B cell (primary cell): ENCODE data around the gene APBA3. TPM values are rescaled to one million over a fixed set of nuclear protein-coding genes. Genes with fewer than 3 reads are reported as not detected.

Source experiments
- ATAC-seq: fragments of 200-7000 bp; cut with Tn5 transposase; one replicate; pipeline ENCODE4 v1.10.0; 2021; ENCODE audit warnings: low read depth, mild to moderate bottlenecking, moderate number of reproducible peaks, moderate library complexity
- CTCF ChIA-PET: fragments of 350-600 bp; sonication (Branson Sonifier 250); formaldehyde crosslinking; loops from one replicate; lab custom pipeline; 2021; ENCODE audit warnings: antibody characterized with exemption, inconsistent platforms; lab: Charles Lee
- POLR2A ChIA-PET: fragments of 350-600 bp; sonication (Branson Sonifier 250); formaldehyde crosslinking; loops from one replicate; lab custom pipeline; 2021; ENCODE audit warnings: antibody characterized with exemption; lab: Charles Lee
- DNase-seq: peaks from one replicate; pipeline ENCODE4 v3.0.0; 2013
- H2AFZ ChIP-seq: 2 replicates; pipeline ENCODE4 v1.6.1; 2012; ENCODE audit warnings: mild to moderate bottlenecking, low read depth, low read length; ENCODE audit not compliant: insufficient read depth, poor library complexity, severe bottlenecking
- H3K27ac ChIP-seq, 2 donors: 1 replicate in 1 of 2; 2 replicates in 1 of 2; pipeline ENCODE4 v1.5.1; 2012 to 2013; ENCODE audit warnings: low read length in 2 of 2, mild to moderate bottlenecking in 2 of 2, moderate library complexity in 1 of 2
- H3K27me3 ChIP-seq, 4 experiments: fragments of 200-600 bp in 1 of 4; sonication (generic) in 1 of 4; replicated peaks in 1 of 4; 1 replicate in 2 of 4; 2 replicates in 2 of 4; pipeline versions ENCODE4 v1.6.1 to v1.7.0; 2013 to 2016; ENCODE audit warnings: low read length in 3 of 4, mild to moderate bottlenecking in 2 of 4, mixed read lengths in 1 of 4, moderate library complexity in 1 of 4; ENCODE audit not compliant: insufficient read depth in 4 of 4, control insufficient read depth in 3 of 4; ENCODE audit errors: control extremely low read depth in 1 of 4
- H3K36me3 ChIP-seq, 2 experiments: replicated peaks in 1 of 2; 1 replicate in 1 of 2; 2 replicates in 1 of 2; pipeline versions ENCODE4 v1.6.1 to v1.7.1; 2013; ENCODE audit warnings: low read length in 1 of 2; ENCODE audit not compliant: insufficient read depth in 2 of 2, control insufficient read depth in 1 of 2; ENCODE audit errors: control extremely low read depth in 1 of 2, extremely low read depth in 1 of 2
- H3K4me1 ChIP-seq, 2 donors: fragments of 200-600 bp in 1 of 2; sonication (generic) in 1 of 2; 1 replicate in 1 of 2; 2 replicates in 1 of 2; pipeline versions ENCODE4 v1.5.1 to v1.6.1; 2013 to 2017; ENCODE audit warnings: low read length in 2 of 2; ENCODE audit not compliant: control insufficient read depth in 2 of 2, insufficient read depth in 2 of 2
- H3K4me2 ChIP-seq: replicated peaks from 2 replicates; pipeline ENCODE3; 2012; ENCODE audit warnings: mild to moderate bottlenecking, low read depth, low read length; ENCODE audit not compliant: poor library complexity, severe bottlenecking
- H3K4me3 ChIP-seq, 5 experiments: fragments of 200-600 bp in 1 of 5; sonication (generic) in 1 of 5; 1 replicate in 3 of 5; 2 replicates in 2 of 5; pipeline versions ENCODE4 v1.5.1 to v1.7.0; 2011 to 2016; ENCODE audit warnings: low read length in 4 of 5, mild to moderate bottlenecking in 4 of 5, low read depth in 2 of 5, control low read depth in 1 of 5, moderate library complexity in 1 of 5; ENCODE audit not compliant: insufficient read depth in 1 of 5; ENCODE audit errors: control extremely low read depth in 1 of 5, extremely low read depth in 1 of 5
- H3K79me2 ChIP-seq: fragments of 200-600 bp; sonication (generic); one replicate; pipeline ENCODE4 v1.6.0; 2016; ENCODE audit warnings: low read length; ENCODE audit not compliant: control insufficient read depth, insufficient read depth
- H3K9ac ChIP-seq: fragments of 200-600 bp; sonication (generic); 2 replicates; pipeline ENCODE4 v1.6.1; 2017; ENCODE audit warnings: mild to moderate bottlenecking, low read length, moderate library complexity
- H3K9me3 ChIP-seq, 3 donors: one replicate each; pipeline versions ENCODE4 v1.6.1 to v1.7.1; 2013; ENCODE audit warnings: low read length in 2 of 3; ENCODE audit not compliant: control insufficient read depth in 2 of 3, insufficient read depth in 1 of 3; ENCODE audit errors: control extremely low read depth in 1 of 3
- H4K20me1 ChIP-seq: 2 replicates; pipeline ENCODE4 v1.6.0; 2012; ENCODE audit warnings: mild to moderate bottlenecking, low read length; ENCODE audit not compliant: insufficient read depth, control insufficient read depth, poor library complexity, severe bottlenecking
- H3K27ac Mint-ChIP-seq: one replicate; pipeline ENCODE4 v1.8.0; 2021; ENCODE audit warnings: mixed read lengths
- H3K27me3 Mint-ChIP-seq: one replicate; pipeline ENCODE4 v1.8.0; 2021; ENCODE audit warnings: mixed read lengths
- H3K4me1 Mint-ChIP-seq: one replicate; pipeline ENCODE4 v1.8.0; 2021; ENCODE audit warnings: mixed read lengths
- H3K4me3 Mint-ChIP-seq: one replicate; pipeline ENCODE4 v1.8.0; 2021; ENCODE audit warnings: mixed read lengths
- H3K9me3 Mint-ChIP-seq: one replicate; pipeline ENCODE4 v1.8.0; 2022; ENCODE audit warnings: mixed read lengths; ENCODE audit not compliant: insufficient read depth
- EZH2 ChIP-seq: IDR thresholded peaks from 2 replicates; pipeline ENCODE4 v1.6.1; 2012; ENCODE audit warnings: borderline replicate concordance, low read depth, mild to moderate bottlenecking, moderate library complexity, low read length; ENCODE audit not compliant: insufficient read depth, poor library complexity, severe bottlenecking
- WGBS: methylation state at CpG from one replicate; pipeline ENCODE4 v1.1.5; 2013; ENCODE audit warnings: missing lambda C conversion rate; ENCODE audit not compliant: insufficient coverage; 5-methylcytosine and 5-hydroxymethylcytosine counted together
- intact Hi-C: fragments of 100-400 bp; cut with micrococcal nuclease; formaldehyde crosslinking; loops from one replicate; pipeline ENCODE4 v1.10.0; 2022
- polyA plus RNA-seq: library from polyadenylated mRNA; depleted of rRNA; stranded (reverse); fragments of >200 nt; gene quantifications from 2 replicates; pipeline ENCODE4 v1.2.3, GENCODE V29; 2012
- small RNA-seq: library from RNA; depleted of rRNA; stranded (forward); fragments of <200 nt; gene quantifications from one replicate; pipeline ENCODE3, GENCODE V24; 2012; ENCODE audit warnings: low replicate concordance, low read depth; ENCODE audit not compliant: insufficient read length
- total RNA-seq, 2 donors: library from RNA; stranded (reverse); fragments of 120-200 nt in 1 of 2; gene quantifications; 1 replicate in 1 of 2; 2 replicates in 1 of 2; pipeline versions ENCODE4 v1.2.3 to v1.2.4, GENCODE V29; 2013 to 2022
- TF ChIP-seq, protein P1 (sequence below): fragments of 200-600 bp; IDR thresholded peaks from one replicate; pipeline ENCODE4 v1.8.0; 2022; ENCODE audit warnings: antibody characterized with exemption, mild to moderate bottlenecking

Gene APBA3
- total and polyA plus RNA-seq, 2 donors (not counting 1 experiment from before 2014, with no cell fraction given) = 61.4 to 91.2 TPM

DNA sequence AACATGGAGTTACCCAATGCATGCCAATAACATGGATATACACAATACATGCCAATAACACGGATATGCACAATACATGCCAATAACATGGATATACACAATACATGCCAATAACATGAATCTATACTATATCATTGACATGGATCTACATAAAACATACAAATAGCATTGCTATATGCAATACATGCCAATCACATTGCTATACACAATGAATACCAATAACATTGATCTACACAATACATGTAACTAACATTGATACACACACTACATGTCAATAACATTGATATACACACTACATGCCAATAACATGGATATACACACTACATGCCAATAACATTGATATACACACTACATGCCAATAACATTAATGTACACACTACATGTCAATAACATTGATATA lies 60.3 kb downstream of the APBA3 start:
- Histone ChIP-seq H3K9ac (no peak overlapping the region), H2AFZ (peak overlapping the region; percentile 44), H3K36me3 (no peaks in the 10 kb centered on the region), H3K4me2 (no peak overlapping the region), H3K9me3 (no peaks in the 10 kb centered on the region), H3K4me1 (peaks cover 16 to 23% of the 10 kb centered on the region in 2 donors), H3K27ac (no peak overlapping the region), H3K27me3 (no peaks in the 10 kb centered on the region), H3K79me2 (peaks cover 44% of the 10 kb centered on the region), H3K4me3 (no peak overlapping the region), H4K20me1 (peaks cover 34% of the 10 kb centered on the region)
- ChIA-PET POLR2A (interaction anchor here (0.7 kb wide), 1 partner anchor 17 kb away, joined by 3 read pairs; no protein-coding TSS in a partner anchor), CTCF (interaction anchor here (0.6 to 11.3 kb wide), 5 partner anchors 12 to 464 kb away, joined by 3 to 110 read pairs (median 10); partner anchors contain the start of gene MRPL54)
- Mint-ChIP-seq H3K4me3 (peak overlapping the region; percentile 78), H3K27ac (no peak overlapping the region), H3K27me3 (peaks cover 4% of the 10 kb centered on the region), H3K9me3 (no peaks in the 10 kb centered on the region), H3K4me1 (peaks cover 27% of the 10 kb centered on the region)
- DNase-seq (no peak), ATAC-seq (no peak)
- no peak for TF ChIP-seq EZH2
- TF ChIP-seq, protein P1, sequence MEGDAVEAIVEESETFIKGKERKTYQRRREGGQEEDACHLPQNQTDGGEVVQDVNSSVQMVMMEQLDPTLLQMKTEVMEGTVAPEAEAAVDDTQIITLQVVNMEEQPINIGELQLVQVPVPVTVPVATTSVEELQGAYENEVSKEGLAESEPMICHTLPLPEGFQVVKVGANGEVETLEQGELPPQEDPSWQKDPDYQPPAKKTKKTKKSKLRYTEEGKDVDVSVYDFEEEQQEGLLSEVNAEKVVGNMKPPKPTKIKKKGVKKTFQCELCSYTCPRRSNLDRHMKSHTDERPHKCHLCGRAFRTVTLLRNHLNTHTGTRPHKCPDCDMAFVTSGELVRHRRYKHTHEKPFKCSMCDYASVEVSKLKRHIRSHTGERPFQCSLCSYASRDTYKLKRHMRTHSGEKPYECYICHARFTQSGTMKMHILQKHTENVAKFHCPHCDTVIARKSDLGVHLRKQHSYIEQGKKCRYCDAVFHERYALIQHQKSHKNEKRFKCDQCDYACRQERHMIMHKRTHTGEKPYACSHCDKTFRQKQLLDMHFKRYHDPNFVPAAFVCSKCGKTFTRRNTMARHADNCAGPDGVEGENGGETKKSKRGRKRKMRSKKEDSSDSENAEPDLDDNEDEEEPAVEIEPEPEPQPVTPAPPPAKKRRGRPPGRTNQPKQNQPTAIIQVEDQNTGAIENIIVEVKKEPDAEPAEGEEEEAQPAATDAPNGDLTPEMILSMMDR = no peak
- WGBS = 23% methylated on average over 1 of the region's 1 CpG
- intact Hi-C loops = no loop called here

Small RNA genes lying within 50 kb of the gene (small RNA-seq; reads per million reads assigned to genes)
- gene AC005777.1 = not detected

Other genes with a start within 250 kb of the APBA3 start
- gene TEKTIP1, start 222.5 kb downstream of the APBA3 start, total RNA-seq = 17.3 and 18.6 TPM in 2 replicates
- 6.3 and 9.6 TPM in 2 replicates for gene TEKTIP1, start 222.5 kb downstream of the APBA3 start, polyA plus RNA-seq
- 99.6 and 100 TPM in 2 replicates for gene MFSD12, start 204.1 kb downstream of the APBA3 start, total RNA-seq
- 133 and 154 TPM in 2 replicates for gene MFSD12, start 204.1 kb downstream of the APBA3 start, polyA plus RNA-seq
- 59.0 and 60.7 TPM in 2 replicates for gene HMG20B, start 188.7 kb downstream of the APBA3 start, total RNA-seq
- 41.7 and 42.4 TPM in 2 replicates for gene HMG20B, start 188.7 kb downstream of the APBA3 start, polyA plus RNA-seq
- 0.36 and 0.47 TPM in 2 replicates for gene GIPC3, start 176.2 kb downstream of the APBA3 start, total RNA-seq
- 0.39 and 0.48 TPM in 2 replicates for gene GIPC3, start 176.2 kb downstream of the APBA3 start, polyA plus RNA-seq
- gene TBXA2R, start 154.8 kb downstream of the APBA3 start, total RNA-seq = 3.9 and 6.1 TPM in 2 replicates
- 7.9 and 8.0 TPM in 2 replicates for gene TBXA2R, start 154.8 kb downstream of the APBA3 start, polyA plus RNA-seq
- gene CACTIN, start 134.9 kb downstream of the APBA3 start, total RNA-seq = 41.8 and 48.0 TPM in 2 replicates
- gene CACTIN, start 134.9 kb downstream of the APBA3 start, polyA plus RNA-seq = 40.6 and 47.7 TPM in 2 replicates
- 42.3 and 46.7 TPM in 2 replicates for gene PIP5K1C, start 61.2 kb downstream of the APBA3 start, total RNA-seq
- gene PIP5K1C, start 61.2 kb downstream of the APBA3 start, polyA plus RNA-seq = 10.4 and 16.8 TPM in 2 replicates
- 2.0 and 2.9 TPM in 2 replicates for gene TJP3, start 53.3 kb downstream of the APBA3 start, total RNA-seq
- gene TJP3, start 53.3 kb downstream of the APBA3 start, polyA plus RNA-seq = 1.9 and 2.1 TPM in 2 replicates
- gene MRPL54, start 990 bp upstream of the APBA3 start, total RNA-seq = 48.6 and 54.3 TPM in 2 replicates
- gene MRPL54, start 990 bp upstream of the APBA3 start, polyA plus RNA-seq = 75.1 and 95.9 TPM in 2 replicates
- gene RAX2, start 10.5 kb upstream of the APBA3 start, total RNA-seq = not detected in 2 replicates
- gene RAX2, start 10.5 kb upstream of the APBA3 start, polyA plus RNA-seq = not detected in 2 replicates
- gene MATK, start 24.7 kb upstream of the APBA3 start, total RNA-seq = 1.3 and 2.4 TPM in 2 replicates
- 8.2 and 9.5 TPM in 2 replicates for gene MATK, start 24.7 kb upstream of the APBA3 start, polyA plus RNA-seq
- 0.39 TPM in 1 of 2 replicates, not detected in the other for gene ZFR2, start 107.3 kb upstream of the APBA3 start, total RNA-seq
- 0.36 and 0.71 TPM in 2 replicates for gene ZFR2, start 107.3 kb upstream of the APBA3 start, polyA plus RNA-seq
- not detected in 2 replicates for gene ATCAY, start 119.0 kb upstream of the APBA3 start, total RNA-seq
- gene ATCAY, start 119.0 kb upstream of the APBA3 start, polyA plus RNA-seq = not detected in 2 replicates
- gene NMRK2, start 171.4 kb upstream of the APBA3 start, total RNA-seq = not detected in 2 replicates
- gene NMRK2, start 171.4 kb upstream of the APBA3 start, polyA plus RNA-seq = not detected in 2 replicates
- 41.0 and 47.4 TPM in 2 replicates for gene DAPK3, start 209.4 kb upstream of the APBA3 start, total RNA-seq
- 32.6 and 55.4 TPM in 2 replicates for gene DAPK3, start 209.4 kb upstream of the APBA3 start, polyA plus RNA-seq
- 2,947 and 3,167 TPM in 2 replicates for gene EEF2, start 223.8 kb upstream of the APBA3 start, total RNA-seq
- gene EEF2, start 223.8 kb upstream of the APBA3 start, polyA plus RNA-seq = 1,376 and 1,449 TPM in 2 replicates
- 56.8 and 57.2 TPM in 2 replicates for gene PIAS4, start 246.0 kb upstream of the APBA3 start, total RNA-seq
- 10.3 and 13.7 TPM in 2 replicates for gene PIAS4, start 246.0 kb upstream of the APBA3 start, polyA plus RNA-seq